Activated CD8-positive, alpha-beta T cell treated with anti-CD3 and anti-CD28 coated beads for 36 hours (primary cell): Measurements from ENCODE around the gene DMBX1. TPM values are rescaled to one million over a fixed set of nuclear protein-coding genes. Genes with fewer than 3 reads are reported as not detected.

Experiments used
- ATAC-seq: fragments of 200-7000 bp; cut with Tn5 transposase; one replicate; pipeline ENCODE4 v1.10.0; 2021; ENCODE audit warnings: mild to moderate bottlenecking, moderate library complexity
- CTCF ChIA-PET: fragments of 350-600 bp; sonication (Branson Sonifier 250); formaldehyde crosslinking; loops from one replicate; lab custom pipeline; 2021; ENCODE audit warnings: antibody characterized with exemption; lab: Charles Lee
- POLR2A ChIA-PET: fragments of 350-600 bp; sonication (Branson Sonifier 250); formaldehyde crosslinking; loops from one replicate; lab custom pipeline; 2021; ENCODE audit warnings: antibody characterized with exemption; lab: Charles Lee
- DNase-seq: peaks from one replicate; pipeline ENCODE4 v3.0.0-alpha.2; 2020
- H3K27ac Mint-ChIP-seq: one replicate; pipeline ENCODE4 v1.8.0; 2021; ENCODE audit warnings: mild to moderate bottlenecking, mixed read lengths
- H3K27me3 Mint-ChIP-seq: one replicate; pipeline ENCODE4 v1.8.0; 2021; ENCODE audit warnings: mixed read lengths
- H3K36me3 Mint-ChIP-seq: one replicate; pipeline ENCODE4 v1.8.0; 2021; ENCODE audit warnings: low read depth, mixed read lengths
- H3K4me1 Mint-ChIP-seq: one replicate; pipeline ENCODE4 v1.8.0; 2021; ENCODE audit warnings: low read depth, mixed read lengths
- H3K4me3 Mint-ChIP-seq: one replicate; pipeline ENCODE4 v1.8.0; 2021; ENCODE audit warnings: mild to moderate bottlenecking, moderate library complexity, mixed read lengths
- H3K9me3 Mint-ChIP-seq: one replicate; pipeline ENCODE4 v1.8.0; 2021; ENCODE audit warnings: mixed read lengths
- intact Hi-C: fragments of 100-400 bp; cut with micrococcal nuclease; formaldehyde crosslinking; loops from one replicate; pipeline ENCODE4 v1.10.0; 2022
- total RNA-seq, 2 experiments: library from RNA; stranded (reverse); gene quantifications; one replicate each; pipeline ENCODE4 v1.2.3, GENCODE V29; 2021
- TF ChIP-seq, protein P1 (sequence below): fragments of 200-600 bp; IDR thresholded peaks from one replicate; pipeline ENCODE4 v1.8.0; 2022; ENCODE audit warnings: antibody characterized with exemption, mild to moderate bottlenecking

DMBX1 gene
- total RNA-seq, 2 experiments from 2014 or later, result 0.09 TPM; not detected in 1

DNA sequence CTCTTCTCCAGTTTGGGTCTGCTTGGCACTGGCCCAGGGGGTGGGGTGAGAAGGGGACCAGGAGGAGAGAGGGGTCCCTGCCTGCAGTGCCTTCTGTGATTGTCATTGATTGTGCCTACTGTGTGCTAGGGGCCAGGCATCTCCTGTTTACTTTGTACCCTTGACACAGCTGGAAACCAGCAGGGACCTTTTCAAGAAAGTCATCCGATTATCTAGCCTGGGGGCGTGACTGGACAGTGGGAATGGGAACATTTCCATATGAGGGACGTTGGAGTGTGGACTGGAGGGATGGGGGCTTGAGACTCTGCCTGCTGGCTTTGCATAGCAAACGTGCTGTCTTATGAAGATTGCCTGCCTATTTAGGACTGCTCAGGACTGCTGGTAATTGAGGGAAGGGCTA, 19.8 kb upstream of the DMBX1 start:
- intact Hi-C loops, result no loop called here
- TF ChIP-seq, protein P1, sequence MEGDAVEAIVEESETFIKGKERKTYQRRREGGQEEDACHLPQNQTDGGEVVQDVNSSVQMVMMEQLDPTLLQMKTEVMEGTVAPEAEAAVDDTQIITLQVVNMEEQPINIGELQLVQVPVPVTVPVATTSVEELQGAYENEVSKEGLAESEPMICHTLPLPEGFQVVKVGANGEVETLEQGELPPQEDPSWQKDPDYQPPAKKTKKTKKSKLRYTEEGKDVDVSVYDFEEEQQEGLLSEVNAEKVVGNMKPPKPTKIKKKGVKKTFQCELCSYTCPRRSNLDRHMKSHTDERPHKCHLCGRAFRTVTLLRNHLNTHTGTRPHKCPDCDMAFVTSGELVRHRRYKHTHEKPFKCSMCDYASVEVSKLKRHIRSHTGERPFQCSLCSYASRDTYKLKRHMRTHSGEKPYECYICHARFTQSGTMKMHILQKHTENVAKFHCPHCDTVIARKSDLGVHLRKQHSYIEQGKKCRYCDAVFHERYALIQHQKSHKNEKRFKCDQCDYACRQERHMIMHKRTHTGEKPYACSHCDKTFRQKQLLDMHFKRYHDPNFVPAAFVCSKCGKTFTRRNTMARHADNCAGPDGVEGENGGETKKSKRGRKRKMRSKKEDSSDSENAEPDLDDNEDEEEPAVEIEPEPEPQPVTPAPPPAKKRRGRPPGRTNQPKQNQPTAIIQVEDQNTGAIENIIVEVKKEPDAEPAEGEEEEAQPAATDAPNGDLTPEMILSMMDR, result no peak
- CTCF ChIA-PET, result interaction anchor here (0.6 to 1.4 kb wide), 2 partner anchors 22 to 294 kb away, joined by 3 to 4 read pairs; no protein-coding TSS in a partner anchor
- POLR2A ChIA-PET, result no interaction called here
- DNase-seq (no peak), ATAC-seq (no peak)
- Mint-ChIP-seq H3K9me3 (no peaks in the 10 kb centered on the region), H3K27me3 (peaks cover 35% of the 10 kb centered on the region), H3K4me3 (no peak overlapping the region), H3K36me3 (peaks cover 1% of the 10 kb centered on the region), H3K27ac (no peak overlapping the region), H3K4me1 (peaks cover 9% of the 10 kb centered on the region)

DNA sequence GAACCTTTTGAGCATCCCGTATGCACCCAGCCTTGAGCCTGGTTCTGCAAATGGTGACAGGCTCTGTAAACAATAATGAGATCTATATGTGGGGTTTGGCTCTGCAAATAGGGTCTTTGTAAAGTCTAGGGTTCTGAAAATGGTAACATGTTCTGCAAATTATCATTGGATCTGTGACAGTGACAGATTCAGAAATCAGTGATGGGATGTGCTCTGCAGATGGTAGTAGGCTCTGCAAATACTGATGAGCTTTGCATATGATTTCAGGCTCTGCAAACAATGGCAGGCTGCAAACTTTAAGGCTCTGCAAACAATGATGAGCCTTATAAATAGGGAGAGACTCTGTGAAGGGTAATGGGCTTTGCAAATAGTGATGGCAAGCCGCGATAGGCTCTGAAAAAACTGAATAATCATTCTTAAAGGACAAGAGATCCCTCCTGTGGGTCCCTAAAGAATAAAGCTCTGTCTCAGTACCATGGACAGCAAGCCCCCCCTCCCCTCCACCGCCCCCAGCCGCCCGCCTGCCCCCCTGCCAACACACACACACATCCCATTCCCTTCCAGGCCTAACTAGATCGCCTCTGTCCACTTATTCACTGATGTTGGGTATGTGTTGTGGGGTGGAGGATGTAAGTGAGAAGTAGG, 17.7 kb upstream of the DMBX1 start:
- Mint-ChIP-seq H3K4me3 (no peak overlapping the region), H3K9me3 (no peaks in the 10 kb centered on the region), H3K4me1 (peaks cover 3% of the 10 kb centered on the region), H3K27me3 (peaks cover 26% of the 10 kb centered on the region), H3K27ac (no peak overlapping the region), H3K36me3 (peaks cover 1% of the 10 kb centered on the region)
- intact Hi-C loops, result no loop called here
- no peak for DNase-seq
- no peak for ATAC-seq
- ChIA-PET POLR2A (no interaction called here), CTCF (interaction anchor here (1.1 to 3.3 kb wide), 2 partner anchors 30 to 56 kb away, joined by 6 to 20 read pairs; no protein-coding TSS in a partner anchor)
- TF ChIP-seq, protein P1, result no peak

DNA sequence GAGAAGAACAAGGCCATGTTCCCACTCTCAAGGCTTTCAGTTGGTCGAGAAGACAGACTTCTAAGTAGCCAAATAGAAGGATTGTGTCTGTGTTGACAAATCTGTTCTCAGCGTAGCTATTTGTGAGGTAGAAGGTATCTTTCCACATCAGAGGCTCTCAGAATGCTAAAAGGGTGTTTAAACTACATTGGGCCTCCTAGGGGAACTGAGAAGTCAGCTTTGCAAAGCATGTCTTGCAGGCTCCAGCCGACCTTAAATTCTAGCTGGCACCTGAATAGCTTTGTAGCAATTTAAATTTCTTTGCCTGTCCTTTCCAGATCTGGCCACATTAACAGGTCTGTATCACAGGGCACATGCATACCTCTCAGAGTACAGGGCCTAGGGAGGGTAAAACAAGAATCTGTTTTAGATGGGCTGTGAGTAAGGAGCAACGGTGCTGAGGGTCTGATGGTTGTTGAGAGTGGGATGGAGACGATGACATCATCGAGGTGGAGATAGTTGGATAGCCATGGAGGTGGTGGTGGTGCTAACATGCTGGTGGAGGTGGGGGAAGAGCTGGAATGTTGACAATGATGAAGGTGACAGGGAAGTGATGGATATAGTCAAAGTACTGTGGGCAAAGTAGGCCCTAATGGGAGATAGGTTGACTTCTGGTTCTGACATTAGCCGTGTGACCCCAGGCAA, 17.0 kb upstream of the DMBX1 start:
- no peaks in the 10 kb centered on the region for H3K9me3 Mint-ChIP-seq
- ChIA-PET POLR2A (interaction anchor here (1.3 kb wide), 1 partner anchor 55 kb away, joined by 3 read pairs; no protein-coding TSS in a partner anchor), CTCF (interaction anchor here (0.6 to 3.3 kb wide), 5 partner anchors 26 to 61 kb away, joined by 3 to 20 read pairs (median 6); no protein-coding TSS in a partner anchor)
- DNase-seq (no peak), ATAC-seq (no peak)
- H3K4me3 Mint-ChIP-seq, result no peak overlapping the region
- intact Hi-C loops, result no loop called here
- no peaks in the 10 kb centered on the region for H3K36me3 Mint-ChIP-seq
- no peaks in the 10 kb centered on the region for H3K4me1 Mint-ChIP-seq
- TF ChIP-seq, protein P1, result no peak
- peaks cover 19% of the 10 kb centered on the region for H3K27me3 Mint-ChIP-seq
- H3K27ac Mint-ChIP-seq, result no peak overlapping the region

DNA sequence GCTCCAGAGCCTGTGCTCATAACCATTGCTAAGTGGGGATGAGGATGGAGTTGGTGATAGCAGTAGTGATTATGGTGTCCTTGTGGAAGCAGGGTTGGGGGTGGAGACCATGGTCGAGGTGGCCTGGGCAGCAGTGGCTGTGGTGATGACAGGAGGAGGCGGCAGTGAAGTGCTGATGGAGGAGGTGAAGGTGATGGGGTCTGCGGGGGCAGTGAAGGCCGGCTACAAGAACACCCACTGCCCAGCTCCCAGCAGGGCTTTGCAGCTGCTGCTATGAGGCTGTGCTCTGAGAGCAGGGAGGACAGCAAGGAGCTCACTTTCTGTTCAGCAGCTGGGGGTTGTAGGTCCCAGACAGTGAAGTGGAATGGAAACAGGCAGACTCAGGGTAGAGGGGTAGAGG, 15.6 kb upstream of the DMBX1 start:
- intact Hi-C loops, result no loop called here

More for the DNA sequence above, 15.6 kb upstream of the DMBX1 start:
- TF ChIP-seq, protein P1, result no peak
- no peak overlapping the region for H3K27ac Mint-ChIP-seq
- H3K4me3 Mint-ChIP-seq, result no peak overlapping the region
- ChIA-PET POLR2A (no interaction called here), CTCF (interaction anchor here (1.0 to 3.3 kb wide), 3 partner anchors 27 to 54 kb away, joined by 3 to 20 read pairs (median 7); no protein-coding TSS in a partner anchor)
- H3K36me3 Mint-ChIP-seq, result no peaks in the 10 kb centered on the region
- DNase-seq (no peak), ATAC-seq (no peak)
- H3K9me3 Mint-ChIP-seq, result no peaks in the 10 kb centered on the region
- no peaks in the 10 kb centered on the region for H3K4me1 Mint-ChIP-seq
- peaks cover 16% of the 10 kb centered on the region for H3K27me3 Mint-ChIP-seq
